H9 (cell line): ENCODE data around the gene SMAP1. TPM values are rescaled to one million over a fixed set of nuclear protein-coding genes. Genes with fewer than 3 reads are reported as not detected.

ENCODE experiments used
- DNase-seq: peaks from one replicate; pipeline ENCODE4 v3.0.0-alpha.2; 2017
- H2AFZ ChIP-seq: one replicate; pipeline ENCODE4 v1.6.1; 2013; ENCODE audit warnings: mild to moderate bottlenecking, low read length, control low read depth, moderate library complexity
- H2AK5ac ChIP-seq: 2 replicates; pipeline ENCODE4 v1.6.1; 2013; ENCODE audit warnings: low read length, control low read depth, mixed read lengths; ENCODE audit not compliant: insufficient read length
- H2BK120ac ChIP-seq: one replicate; pipeline ENCODE4 v1.6.1; 2013; ENCODE audit warnings: low read depth, mild to moderate bottlenecking, low read length, control low read depth, inconsistent platforms; ENCODE audit not compliant: poor library complexity, severe bottlenecking
- H2BK12ac ChIP-seq: 2 replicates; pipeline ENCODE4 v1.6.1; 2013; ENCODE audit warnings: low read length, control low read depth, mixed read lengths, low read depth; ENCODE audit not compliant: insufficient read length
- H2BK15ac ChIP-seq: 2 replicates; pipeline ENCODE4 v1.6.1; 2013; ENCODE audit warnings: low read depth, low read length, control low read depth
- H2BK20ac ChIP-seq: one replicate; pipeline ENCODE4 v1.6.1; 2013; ENCODE audit warnings: low read depth, mild to moderate bottlenecking, low read length, control low read depth, inconsistent platforms; ENCODE audit not compliant: poor library complexity, severe bottlenecking
- H2BK5ac ChIP-seq: 2 replicates; pipeline ENCODE4 v1.6.1; 2013; ENCODE audit warnings: low read length, control low read depth, mixed read lengths; ENCODE audit not compliant: insufficient read length
- H3K14ac ChIP-seq: 2 replicates; pipeline ENCODE4 v1.6.1; 2013; ENCODE audit warnings: low read length, control low read depth; ENCODE audit not compliant: insufficient read depth
- H3K18ac ChIP-seq: 2 replicates; pipeline ENCODE4 v1.6.1; 2013; ENCODE audit warnings: low read depth, mild to moderate bottlenecking, mixed read lengths, low read length, control low read depth; ENCODE audit not compliant: insufficient read length
- H3K23ac ChIP-seq: 2 replicates; pipeline ENCODE4 v1.6.1; 2013; ENCODE audit warnings: low read length, control low read depth, mixed read lengths, low read depth; ENCODE audit not compliant: insufficient read length
- H3K23me2 ChIP-seq: 2 replicates; pipeline ENCODE4 v1.6.1; 2013; ENCODE audit warnings: low read depth, mild to moderate bottlenecking, mixed read lengths, low read length, control low read depth; ENCODE audit not compliant: insufficient read length, poor library complexity, severe bottlenecking
- H3K27ac ChIP-seq: 2 replicates; pipeline ENCODE4 v1.5.1; 2013; ENCODE audit warnings: low read length, control low read depth, mixed read lengths, low read depth; ENCODE audit not compliant: insufficient read length
- H3K27me3 ChIP-seq: 2 replicates; pipeline ENCODE4 v1.6.1; 2013; ENCODE audit warnings: low read length, control low read depth, inconsistent platforms; ENCODE audit not compliant: insufficient read depth
- H3K4ac ChIP-seq: 2 replicates; pipeline ENCODE4 v1.6.1; 2013; ENCODE audit warnings: low read depth, mild to moderate bottlenecking, control low read depth, inconsistent platforms, low read length, moderate library complexity
- H3K4me1 ChIP-seq: 2 replicates; pipeline ENCODE4 v1.6.1; 2013; ENCODE audit warnings: low read length, control low read depth, inconsistent platforms; ENCODE audit not compliant: insufficient read depth
- H3K4me2 ChIP-seq: 2 replicates; pipeline ENCODE4 v1.6.1; 2013; ENCODE audit warnings: low read length, control low read depth, mixed read lengths; ENCODE audit not compliant: insufficient read length, insufficient read depth
- H3K56ac ChIP-seq: 2 replicates; pipeline ENCODE4 v1.6.1; 2013; ENCODE audit warnings: low read depth, mild to moderate bottlenecking, mixed read lengths, low read length, control low read depth; ENCODE audit not compliant: insufficient read length
- H3K79me1 ChIP-seq: 2 replicates; pipeline ENCODE4 v1.6.1; 2013; ENCODE audit warnings: low read depth, mild to moderate bottlenecking, moderate library complexity, low read length, control low read depth, inconsistent platforms; ENCODE audit not compliant: insufficient read depth, poor library complexity, severe bottlenecking
- H3K79me2 ChIP-seq: 2 replicates; pipeline ENCODE4 v1.6.1; 2013; ENCODE audit warnings: low read length, control low read depth, inconsistent platforms; ENCODE audit not compliant: insufficient read depth
- H3K9ac ChIP-seq: 2 replicates; pipeline ENCODE4 v1.6.1; 2013; ENCODE audit warnings: low read length, control low read depth, mixed read lengths; ENCODE audit not compliant: insufficient read length; ENCODE audit errors: extremely low read depth
- H3K9me3 ChIP-seq: one replicate; pipeline ENCODE4 v1.6.1; 2013; ENCODE audit warnings: low read depth, low read length, inconsistent platforms; ENCODE audit not compliant: control insufficient read depth
- H3T11ph ChIP-seq: one replicate; pipeline ENCODE4 v1.6.1; 2013; ENCODE audit warnings: mild to moderate bottlenecking, low read length, control low read depth, inconsistent platforms
- H4K20me1 ChIP-seq: one replicate; pipeline ENCODE4 v1.6.1; 2013; ENCODE audit not compliant: control insufficient read depth, insufficient read length, insufficient read depth
- H4K5ac ChIP-seq: 2 replicates; pipeline ENCODE4 v1.6.1; 2013; ENCODE audit warnings: low read depth, mild to moderate bottlenecking, mixed read lengths, low read length, control low read depth; ENCODE audit not compliant: insufficient read length
- H4K8ac ChIP-seq: replicated peaks from 2 replicates; pipeline ENCODE4 v1.6.1; 2013; ENCODE audit warnings: low read length, control low read depth, mixed read lengths, low read depth; ENCODE audit not compliant: insufficient read length
- H4K91ac ChIP-seq: 2 replicates; pipeline ENCODE4 v1.6.1; 2013; ENCODE audit warnings: low read depth, mild to moderate bottlenecking, moderate library complexity, mixed read lengths, low read length, control low read depth; ENCODE audit not compliant: insufficient read length
- H3K27ac Mint-ChIP-seq, 3 experiments: 2 replicates in 2 of 3; 3 replicates in 1 of 3; pipeline ENCODE4 v1.8.0; 2020 to 2021; ENCODE audit warnings: mixed read lengths in 3 of 3, mild to moderate bottlenecking in 1 of 3, moderate library complexity in 1 of 3
- H3K27me3 Mint-ChIP-seq: 2 replicates; pipeline ENCODE4 v1.8.0; 2021; ENCODE audit warnings: low read depth, mild to moderate bottlenecking, moderate library complexity, mixed read lengths
- H3K36me3 Mint-ChIP-seq, 3 experiments: 2 replicates in 2 of 3; 3 replicates in 1 of 3; pipeline ENCODE4 v1.8.0; 2020 to 2021; ENCODE audit warnings: low read depth in 3 of 3, mixed read lengths in 3 of 3; ENCODE audit not compliant: insufficient read depth in 1 of 3
- H3K4me1 Mint-ChIP-seq, 2 experiments: 2 replicates each; pipeline ENCODE4 v1.8.0; 2020; ENCODE audit warnings: mixed read lengths in 2 of 2
- H3K4me3 Mint-ChIP-seq, 2 experiments: 2 replicates in 1 of 2; 3 replicates in 1 of 2; pipeline ENCODE4 v1.8.0; 2020 to 2021; ENCODE audit warnings: mild to moderate bottlenecking in 2 of 2, mixed read lengths in 2 of 2, moderate library complexity in 1 of 2
- H3K9me3 Mint-ChIP-seq, 2 experiments: 2 replicates in 1 of 2; 3 replicates in 1 of 2; pipeline ENCODE4 v1.8.0; 2020; ENCODE audit warnings: mild to moderate bottlenecking in 2 of 2, mixed read lengths in 2 of 2, moderate library complexity in 1 of 2
- WGBS: extraction: QIAGEN DNeasy Blood & Tissue Kit; methylation state at CpG from one replicate; pipeline ENCODE4 v1.1.7; 2013; ENCODE audit warnings: missing lambda C conversion rate, low lambda C conversion rate, mixed read lengths; ENCODE audit not compliant: insufficient read length; ENCODE audit errors: extremely low coverage; 5-methylcytosine and 5-hydroxymethylcytosine counted together
- total RNA-seq: library from RNA; stranded (reverse); gene quantifications from 2 replicates; pipeline ENCODE4 v1.2.1, GENCODE V29; 2021
- TF ChIP-seq, protein P1 (sequence below): fragments of 200-600 bp; sonication (generic); conservative IDR thresholded peaks from 3 replicates; pipeline ENCODE4 v1.8.0; 2021; ENCODE audit warnings: antibody characterized with exemption, mild to moderate bottlenecking

Gene SMAP1
- total RNA-seq, 1 experiment from 2014 or later, result 29.3 TPM

DNA sequence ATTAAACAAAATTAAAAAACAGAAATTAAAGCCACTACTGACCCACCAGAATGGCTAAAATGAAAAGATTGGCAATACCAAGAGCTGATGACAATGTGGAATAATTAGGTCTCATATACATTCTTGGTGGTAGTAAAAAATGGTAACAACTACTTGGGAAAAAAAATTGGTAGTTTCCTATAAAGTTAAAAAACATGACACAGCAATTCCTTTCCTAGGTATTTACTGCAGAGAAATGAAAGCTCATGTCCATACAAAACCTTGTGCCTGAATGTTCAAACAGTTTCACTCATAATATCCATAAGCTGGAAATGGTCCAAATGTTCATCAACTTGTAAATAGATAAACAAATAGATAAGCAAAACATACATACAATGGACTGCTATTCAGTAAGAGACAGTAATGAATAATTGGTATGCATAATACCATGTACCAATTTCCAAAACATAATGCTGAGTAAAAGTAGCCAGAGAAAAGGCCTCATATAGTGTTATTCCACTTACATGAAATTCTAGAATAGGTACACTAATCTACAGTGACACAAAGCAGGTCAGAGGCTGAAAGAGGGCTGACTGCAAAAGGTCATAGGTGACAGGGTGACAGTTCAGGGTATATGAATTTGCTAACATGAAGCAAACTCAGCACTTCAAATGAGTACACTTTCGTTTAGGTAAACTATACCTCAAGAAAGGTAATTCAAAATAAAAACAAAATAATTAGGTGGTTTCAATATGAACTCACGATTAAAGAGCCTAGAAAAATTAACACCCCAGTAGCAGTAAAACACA, 236.2 kb downstream of the SMAP1 start:
- WGBS, result no CpG with 5 or more reads among the region's 2 CpGs
- H4K5ac ChIP-seq, result no peak overlapping the region
- H3K79me2 ChIP-seq, result no peaks in the 10 kb centered on the region
- H3K56ac ChIP-seq, result no peak overlapping the region
- no peak overlapping the region for H4K8ac ChIP-seq
- no peaks in the 10 kb centered on the region for H3K9me3 ChIP-seq
- no peak overlapping the region for H3K4ac ChIP-seq
- Mint-ChIP-seq H3K4me3 (no peak overlapping the region), H3K4me1 (no peaks in the 10 kb centered on the region), H3K36me3 (no peaks in the 10 kb centered on the region), H3K27me3 (no peaks in the 10 kb centered on the region), H3K9me3 (no peaks in the 10 kb centered on the region), H3K27ac (no peak overlapping the region)
- H2AFZ ChIP-seq, result no peak overlapping the region
- DNase-seq, result no peak
- H2BK15ac ChIP-seq, result no peak overlapping the region
- H3K4me2 ChIP-seq, result no peak overlapping the region
- H4K20me1 ChIP-seq, result no peaks in the 10 kb centered on the region
- H3K9ac ChIP-seq, result no peak overlapping the region
- H2BK5ac ChIP-seq, result no peak overlapping the region
- TF ChIP-seq, protein P1, sequence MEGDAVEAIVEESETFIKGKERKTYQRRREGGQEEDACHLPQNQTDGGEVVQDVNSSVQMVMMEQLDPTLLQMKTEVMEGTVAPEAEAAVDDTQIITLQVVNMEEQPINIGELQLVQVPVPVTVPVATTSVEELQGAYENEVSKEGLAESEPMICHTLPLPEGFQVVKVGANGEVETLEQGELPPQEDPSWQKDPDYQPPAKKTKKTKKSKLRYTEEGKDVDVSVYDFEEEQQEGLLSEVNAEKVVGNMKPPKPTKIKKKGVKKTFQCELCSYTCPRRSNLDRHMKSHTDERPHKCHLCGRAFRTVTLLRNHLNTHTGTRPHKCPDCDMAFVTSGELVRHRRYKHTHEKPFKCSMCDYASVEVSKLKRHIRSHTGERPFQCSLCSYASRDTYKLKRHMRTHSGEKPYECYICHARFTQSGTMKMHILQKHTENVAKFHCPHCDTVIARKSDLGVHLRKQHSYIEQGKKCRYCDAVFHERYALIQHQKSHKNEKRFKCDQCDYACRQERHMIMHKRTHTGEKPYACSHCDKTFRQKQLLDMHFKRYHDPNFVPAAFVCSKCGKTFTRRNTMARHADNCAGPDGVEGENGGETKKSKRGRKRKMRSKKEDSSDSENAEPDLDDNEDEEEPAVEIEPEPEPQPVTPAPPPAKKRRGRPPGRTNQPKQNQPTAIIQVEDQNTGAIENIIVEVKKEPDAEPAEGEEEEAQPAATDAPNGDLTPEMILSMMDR, result no peak
- no peak overlapping the region for H3K14ac ChIP-seq
- H3K4me1 ChIP-seq, result no peaks in the 10 kb centered on the region
- H2BK12ac ChIP-seq, result no peak overlapping the region
- no peaks in the 10 kb centered on the region for H3K27me3 ChIP-seq
- no peak overlapping the region for H3K27ac ChIP-seq
- no peak overlapping the region for H4K91ac ChIP-seq
- H2AK5ac ChIP-seq, result no peak overlapping the region
- H3K23ac ChIP-seq, result no peak overlapping the region
- H3K18ac ChIP-seq, result no peak overlapping the region
- no peaks in the 10 kb centered on the region for H3K23me2 ChIP-seq
- H3T11ph ChIP-seq, result no peak overlapping the region
- no peaks in the 10 kb centered on the region for H3K79me1 ChIP-seq
- H2BK20ac ChIP-seq, result no peak overlapping the region
- H2BK120ac ChIP-seq, result no peak overlapping the region
